GM12878 (cell line): ENCODE data around the gene EDARADD.

Source experiments
- EP300 ChIP-seq, 2 experiments: fragments of 150-350 bp in 1 of 2; IDR thresholded peaks; 2 replicates each; pipeline ENCODE4 v1.6.1; 2011 to 2012; ENCODE audit warnings: low read depth in 2 of 2, low read length in 2 of 2, borderline replicate concordance in 1 of 2, improper control_type of control experiment in 1 of 2, inconsistent platforms in 1 of 2; ENCODE audit not compliant: control insufficient read depth in 1 of 2
- EZH2 ChIP-seq: IDR thresholded peaks from 2 replicates; pipeline ENCODE4 v1.6.1; 2012; ENCODE audit warnings: low read depth, mild to moderate bottlenecking, control low read depth, inconsistent platforms, low read length, borderline replicate concordance; ENCODE audit not compliant: control insufficient read depth
- JUNB ChIP-seq: IDR thresholded peaks from 2 replicates; pipeline ENCODE4 v1.6.1; 2016; ENCODE audit warnings: antibody characterized with exemption, mild to moderate bottlenecking
- NBN ChIP-seq: fragments of 450-650 bp; IDR thresholded peaks from 2 replicates; pipeline ENCODE4 v1.6.1; 2016
- RELA ChIP-seq: fragments of 450-650 bp; IDR thresholded peaks from 2 replicates; pipeline ENCODE4 v1.8.0; 2014; ENCODE audit warnings: borderline replicate concordance; ENCODE audit not compliant: partially characterized antibody
- SP1 ChIP-seq: IDR thresholded peaks from one replicate; pipeline ENCODE4 v1.6.1; 2011; ENCODE audit warnings: low read depth, low read length
- TCF7 ChIP-seq: IDR thresholded peaks from 2 replicates; pipeline ENCODE4 v1.6.1; 2014; ENCODE audit warnings: antibody characterized with exemption, borderline replicate concordance
- ZNF274 ChIP-seq: IDR thresholded peaks from one replicate; pipeline ENCODE4 v1.8.0; 2011; ENCODE audit not compliant: insufficient read length, insufficient read depth
- TF ChIP-seq, protein P1 (sequence below): fragments of 450-650 bp; formaldehyde crosslinking; IDR thresholded peaks from 2 replicates; pipeline ENCODE4 v1.5.0; 2022; ENCODE audit warnings: mild to moderate bottlenecking, missing genetic modification characterization
- TF ChIP-seq, protein P2 (sequence below): IDR thresholded peaks from 2 replicates; pipeline ENCODE4 v1.6.1; 2012; ENCODE audit warnings: low read depth, low read length, improper control_type of control experiment

- TF ChIP-seq EZH2 (no peak), SP1 (no peak), JUNB (no peak), TCF7 (no peak), NBN (no peak), EP300 (IDR thresholded peaks at IDR 0.05; ENCODE audit: borderline replicate concordance in 1 of 2, control insufficient read depth in 1 of 2, low read depth in 2 of 2, low read length in 2 of 2) (no peak), RELA (no peak), ZNF274 (no peak)
- TF ChIP-seq, protein P1, sequence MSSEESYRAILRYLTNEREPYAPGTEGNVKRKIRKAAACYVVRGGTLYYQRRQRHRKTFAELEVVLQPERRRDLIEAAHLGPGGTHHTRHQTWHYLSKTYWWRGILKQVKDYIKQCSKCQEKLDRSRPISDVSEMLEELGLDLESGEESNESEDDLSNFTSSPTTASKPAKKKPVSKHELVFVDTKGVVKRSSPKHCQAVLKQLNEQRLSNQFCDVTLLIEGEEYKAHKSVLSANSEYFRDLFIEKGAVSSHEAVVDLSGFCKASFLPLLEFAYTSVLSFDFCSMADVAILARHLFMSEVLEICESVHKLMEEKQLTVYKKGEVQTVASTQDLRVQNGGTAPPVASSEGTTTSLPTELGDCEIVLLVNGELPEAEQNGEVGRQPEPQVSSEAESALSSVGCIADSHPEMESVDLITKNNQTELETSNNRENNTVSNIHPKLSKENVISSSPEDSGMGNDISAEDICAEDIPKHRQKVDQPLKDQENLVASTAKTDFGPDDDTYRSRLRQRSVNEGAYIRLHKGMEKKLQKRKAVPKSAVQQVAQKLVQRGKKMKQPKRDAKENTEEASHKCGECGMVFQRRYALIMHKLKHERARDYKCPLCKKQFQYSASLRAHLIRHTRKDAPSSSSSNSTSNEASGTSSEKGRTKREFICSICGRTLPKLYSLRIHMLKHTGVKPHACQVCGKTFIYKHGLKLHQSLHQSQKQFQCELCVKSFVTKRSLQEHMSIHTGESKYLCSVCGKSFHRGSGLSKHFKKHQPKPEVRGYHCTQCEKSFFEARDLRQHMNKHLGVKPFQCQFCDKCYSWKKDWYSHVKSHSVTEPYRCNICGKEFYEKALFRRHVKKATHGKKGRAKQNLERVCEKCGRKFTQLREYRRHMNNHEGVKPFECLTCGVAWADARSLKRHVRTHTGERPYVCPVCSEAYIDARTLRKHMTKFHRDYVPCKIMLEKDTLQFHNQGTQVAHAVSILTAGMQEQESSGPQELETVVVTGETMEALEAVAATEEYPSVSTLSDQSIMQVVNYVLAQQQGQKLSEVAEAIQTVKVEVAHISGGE (CRISPR knock-in tag) = no peak
- TF ChIP-seq, protein P2, sequence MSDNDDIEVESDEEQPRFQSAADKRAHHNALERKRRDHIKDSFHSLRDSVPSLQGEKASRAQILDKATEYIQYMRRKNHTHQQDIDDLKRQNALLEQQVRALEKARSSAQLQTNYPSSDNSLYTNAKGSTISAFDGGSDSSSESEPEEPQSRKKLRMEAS = no peak
Measured at GRCh38 chr1:236502972-236503639, 109.0 kb downstream of the EDARADD start.
